ENCODE data around the gene ITGA11.

GRCh38 chr15:68365770-68366169 is 66.2 kb downstream of the ITGA11 start:
- TF ChIP-seq CTCF (conservative IDR thresholded peaks at IDR 0.05; ENCODE audit: low read depth in 2 of 2) (no peak), CREB1 (CRISPR knock-in tag; IDR thresholded peaks at IDR 0.05; ENCODE audit: low read depth) (no peak), EZH2 (IDR thresholded peaks at IDR 0.05; ENCODE audit: low read depth, unreplicated experiment) (no peak), POLR2AphosphoS5 (IDR thresholded peaks at IDR 0.05; ENCODE audit: low read depth) (no peak), EZH2phosphoT487 (IDR thresholded peaks at IDR 0.05; ENCODE audit: unreplicated experiment) (no peak), ZNF114 (CRISPR knock-in tag; IDR thresholded peaks at IDR 0.05) (no peak), JUNB (IDR thresholded peaks at IDR 0.05; ENCODE audit: unreplicated experiment) (no peak), STAT1 (IDR thresholded peaks at IDR 0.05; ENCODE audit: unreplicated experiment) (no peak), NANOG (IDR thresholded peaks at IDR 0.05; ENCODE audit: borderline replicate concordance) (no peak), ZNF331 (CRISPR knock-in tag; IDR thresholded peaks at IDR 0.05; ENCODE audit: low read depth) (no peak)
- TF ChIP-seq, protein P1, sequence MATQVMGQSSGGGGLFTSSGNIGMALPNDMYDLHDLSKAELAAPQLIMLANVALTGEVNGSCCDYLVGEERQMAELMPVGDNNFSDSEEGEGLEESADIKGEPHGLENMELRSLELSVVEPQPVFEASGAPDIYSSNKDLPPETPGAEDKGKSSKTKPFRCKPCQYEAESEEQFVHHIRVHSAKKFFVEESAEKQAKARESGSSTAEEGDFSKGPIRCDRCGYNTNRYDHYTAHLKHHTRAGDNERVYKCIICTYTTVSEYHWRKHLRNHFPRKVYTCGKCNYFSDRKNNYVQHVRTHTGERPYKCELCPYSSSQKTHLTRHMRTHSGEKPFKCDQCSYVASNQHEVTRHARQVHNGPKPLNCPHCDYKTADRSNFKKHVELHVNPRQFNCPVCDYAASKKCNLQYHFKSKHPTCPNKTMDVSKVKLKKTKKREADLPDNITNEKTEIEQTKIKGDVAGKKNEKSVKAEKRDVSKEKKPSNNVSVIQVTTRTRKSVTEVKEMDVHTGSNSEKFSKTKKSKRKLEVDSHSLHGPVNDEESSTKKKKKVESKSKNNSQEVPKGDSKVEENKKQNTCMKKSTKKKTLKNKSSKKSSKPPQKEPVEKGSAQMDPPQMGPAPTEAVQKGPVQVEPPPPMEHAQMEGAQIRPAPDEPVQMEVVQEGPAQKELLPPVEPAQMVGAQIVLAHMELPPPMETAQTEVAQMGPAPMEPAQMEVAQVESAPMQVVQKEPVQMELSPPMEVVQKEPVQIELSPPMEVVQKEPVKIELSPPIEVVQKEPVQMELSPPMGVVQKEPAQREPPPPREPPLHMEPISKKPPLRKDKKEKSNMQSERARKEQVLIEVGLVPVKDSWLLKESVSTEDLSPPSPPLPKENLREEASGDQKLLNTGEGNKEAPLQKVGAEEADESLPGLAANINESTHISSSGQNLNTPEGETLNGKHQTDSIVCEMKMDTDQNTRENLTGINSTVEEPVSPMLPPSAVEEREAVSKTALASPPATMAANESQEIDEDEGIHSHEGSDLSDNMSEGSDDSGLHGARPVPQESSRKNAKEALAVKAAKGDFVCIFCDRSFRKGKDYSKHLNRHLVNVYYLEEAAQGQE (IDR thresholded peaks at IDR 0.05; ENCODE audit: unreplicated experiment), result no peak
- TF ChIP-seq, protein P2, sequence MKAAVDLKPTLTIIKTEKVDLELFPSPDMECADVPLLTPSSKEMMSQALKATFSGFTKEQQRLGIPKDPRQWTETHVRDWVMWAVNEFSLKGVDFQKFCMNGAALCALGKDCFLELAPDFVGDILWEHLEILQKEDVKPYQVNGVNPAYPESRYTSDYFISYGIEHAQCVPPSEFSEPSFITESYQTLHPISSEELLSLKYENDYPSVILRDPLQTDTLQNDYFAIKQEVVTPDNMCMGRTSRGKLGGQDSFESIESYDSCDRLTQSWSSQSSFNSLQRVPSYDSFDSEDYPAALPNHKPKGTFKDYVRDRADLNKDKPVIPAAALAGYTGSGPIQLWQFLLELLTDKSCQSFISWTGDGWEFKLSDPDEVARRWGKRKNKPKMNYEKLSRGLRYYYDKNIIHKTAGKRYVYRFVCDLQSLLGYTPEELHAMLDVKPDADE (IDR thresholded peaks at IDR 0.05), result no peak
- TF ChIP-seq, protein P3, sequence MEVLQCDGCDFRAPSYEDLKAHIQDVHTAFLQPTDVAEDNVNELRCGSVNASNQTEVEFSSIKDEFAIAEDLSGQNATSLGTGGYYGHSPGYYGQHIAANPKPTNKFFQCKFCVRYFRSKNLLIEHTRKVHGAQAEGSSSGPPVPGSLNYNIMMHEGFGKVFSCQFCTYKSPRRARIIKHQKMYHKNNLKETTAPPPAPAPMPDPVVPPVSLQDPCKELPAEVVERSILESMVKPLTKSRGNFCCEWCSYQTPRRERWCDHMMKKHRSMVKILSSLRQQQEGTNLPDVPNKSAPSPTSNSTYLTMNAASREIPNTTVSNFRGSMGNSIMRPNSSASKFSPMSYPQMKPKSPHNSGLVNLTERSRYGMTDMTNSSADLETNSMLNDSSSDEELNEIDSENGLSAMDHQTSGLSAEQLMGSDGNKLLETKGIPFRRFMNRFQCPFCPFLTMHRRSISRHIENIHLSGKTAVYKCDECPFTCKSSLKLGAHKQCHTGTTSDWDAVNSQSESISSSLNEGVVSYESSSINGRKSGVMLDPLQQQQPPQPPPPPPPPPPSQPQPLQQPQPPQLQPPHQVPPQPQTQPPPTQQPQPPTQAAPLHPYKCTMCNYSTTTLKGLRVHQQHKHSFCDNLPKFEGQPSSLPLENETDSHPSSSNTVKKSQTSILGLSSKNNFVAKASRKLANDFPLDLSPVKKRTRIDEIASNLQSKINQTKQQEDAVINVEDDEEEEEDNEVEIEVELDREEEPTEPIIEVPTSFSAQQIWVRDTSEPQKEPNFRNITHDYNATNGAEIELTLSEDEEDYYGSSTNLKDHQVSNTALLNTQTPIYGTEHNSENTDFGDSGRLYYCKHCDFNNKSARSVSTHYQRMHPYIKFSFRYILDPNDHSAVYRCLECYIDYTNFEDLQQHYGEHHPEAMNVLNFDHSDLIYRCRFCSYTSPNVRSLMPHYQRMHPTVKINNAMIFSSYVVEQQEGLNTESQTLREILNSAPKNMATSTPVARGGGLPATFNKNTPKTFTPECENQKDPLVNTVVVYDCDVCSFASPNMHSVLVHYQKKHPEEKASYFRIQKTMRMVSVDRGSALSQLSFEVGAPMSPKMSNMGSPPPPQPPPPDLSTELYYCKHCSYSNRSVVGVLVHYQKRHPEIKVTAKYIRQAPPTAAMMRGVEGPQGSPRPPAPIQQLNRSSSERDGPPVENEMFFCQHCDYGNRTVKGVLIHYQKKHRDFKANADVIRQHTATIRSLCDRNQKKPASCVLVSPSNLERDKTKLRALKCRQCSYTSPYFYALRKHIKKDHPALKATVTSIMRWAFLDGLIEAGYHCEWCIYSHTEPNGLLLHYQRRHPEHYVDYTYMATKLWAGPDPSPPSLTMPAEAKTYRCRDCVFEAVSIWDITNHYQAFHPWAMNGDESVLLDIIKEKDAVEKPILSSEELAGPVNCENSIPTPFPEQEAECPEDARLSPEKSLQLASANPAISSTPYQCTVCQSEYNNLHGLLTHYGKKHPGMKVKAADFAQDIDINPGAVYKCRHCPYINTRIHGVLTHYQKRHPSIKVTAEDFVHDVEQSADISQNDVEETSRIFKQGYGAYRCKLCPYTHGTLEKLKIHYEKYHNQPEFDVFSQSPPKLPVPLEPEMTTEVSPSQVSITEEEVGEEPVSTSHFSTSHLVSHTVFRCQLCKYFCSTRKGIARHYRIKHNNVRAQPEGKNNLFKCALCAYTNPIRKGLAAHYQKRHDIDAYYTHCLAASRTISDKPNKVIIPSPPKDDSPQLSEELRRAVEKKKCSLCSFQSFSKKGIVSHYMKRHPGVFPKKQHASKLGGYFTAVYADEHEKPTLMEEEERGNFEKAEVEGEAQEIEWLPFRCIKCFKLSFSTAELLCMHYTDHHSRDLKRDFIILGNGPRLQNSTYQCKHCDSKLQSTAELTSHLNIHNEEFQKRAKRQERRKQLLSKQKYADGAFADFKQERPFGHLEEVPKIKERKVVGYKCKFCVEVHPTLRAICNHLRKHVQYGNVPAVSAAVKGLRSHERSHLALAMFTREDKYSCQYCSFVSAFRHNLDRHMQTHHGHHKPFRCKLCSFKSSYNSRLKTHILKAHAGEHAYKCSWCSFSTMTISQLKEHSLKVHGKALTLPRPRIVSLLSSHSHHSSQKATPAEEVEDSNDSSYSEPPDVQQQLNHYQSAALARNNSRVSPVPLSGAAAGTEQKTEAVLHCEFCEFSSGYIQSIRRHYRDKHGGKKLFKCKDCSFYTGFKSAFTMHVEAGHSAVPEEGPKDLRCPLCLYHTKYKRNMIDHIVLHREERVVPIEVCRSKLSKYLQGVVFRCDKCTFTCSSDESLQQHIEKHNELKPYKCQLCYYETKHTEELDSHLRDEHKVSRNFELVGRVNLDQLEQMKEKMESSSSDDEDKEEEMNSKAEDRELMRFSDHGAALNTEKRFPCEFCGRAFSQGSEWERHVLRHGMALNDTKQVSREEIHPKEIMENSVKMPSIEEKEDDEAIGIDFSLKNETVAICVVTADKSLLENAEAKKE (CRISPR knock-in tag; IDR thresholded peaks at IDR 0.05), result no peak

Measured in GM23338 (cell line).